H1 (cell line): ENCODE results near the gene GTF2IRD1. TPM values are rescaled to one million over a fixed set of nuclear protein-coding genes. Genes with fewer than 3 reads are reported as not detected.

Experiments used
- CTCF ChIA-PET: fragments of 300-600 bp; sonication (Branson Sonifier 250); formaldehyde crosslinking; loops from one replicate; lab custom pipeline; 2021; ENCODE audit not compliant: partially characterized antibody; lab: Charles Lee
- POLR2A ChIA-PET: fragments of 300-600 bp; sonication (Branson Sonifier 250); formaldehyde crosslinking; loops from one replicate; lab custom pipeline; 2021; ENCODE audit warnings: inconsistent platforms; ENCODE audit not compliant: partially characterized antibody; lab: Charles Lee
- DNase-seq, 2 experiments: peaks; one replicate each; pipeline versions ENCODE4 v3.0.0 to v3.0.0-alpha.2; 2010 to 2022; ENCODE audit warnings: low spot score in 2 of 2, low read depth in 1 of 2, mixed read lengths in 1 of 2
- FAIRE-seq: peaks from 2 replicates; lab custom pipeline; 2011; peaks lifted over from hg19 to GRCh38; lab: Jason Lieb, UNC
- H2AFZ ChIP-seq: 2 replicates; pipeline ENCODE4 v1.8.1; 2012; ENCODE audit warnings: low read length, inconsistent platforms
- H2AK5ac ChIP-seq: 2 replicates; pipeline ENCODE4 v1.6.1; 2013; ENCODE audit warnings: low read depth, low read length
- H2BK120ac ChIP-seq: replicated peaks from 2 replicates; pipeline ENCODE3; 2013; ENCODE audit warnings: low read depth, low read length, inconsistent platforms
- H2BK12ac ChIP-seq: 2 replicates; pipeline ENCODE4 v1.6.1; 2013; ENCODE audit warnings: low read depth, low read length
- H2BK15ac ChIP-seq: 2 replicates; pipeline ENCODE4 v1.6.1; 2013; ENCODE audit warnings: low read length
- H2BK20ac ChIP-seq: 2 replicates; pipeline ENCODE4 v1.6.1; 2013; ENCODE audit warnings: low read length
- H2BK5ac ChIP-seq: 2 replicates; pipeline ENCODE4 v1.6.1; 2013; ENCODE audit warnings: low read depth, low read length
- H3K14ac ChIP-seq: 2 replicates; pipeline ENCODE4 v1.6.1; 2013; ENCODE audit warnings: inconsistent platforms; ENCODE audit not compliant: insufficient read length
- H3K18ac ChIP-seq: 2 replicates; pipeline ENCODE4 v1.6.1; 2013; ENCODE audit warnings: low read length; ENCODE audit errors: extremely low read depth
- H3K23ac ChIP-seq: 2 replicates; pipeline ENCODE4 v1.6.1; 2013; ENCODE audit warnings: inconsistent platforms; ENCODE audit not compliant: insufficient read length
- H3K23me2 ChIP-seq: 2 replicates; pipeline ENCODE4 v1.6.1; 2013; ENCODE audit warnings: low read depth, low read length
- H3K27ac ChIP-seq: 2 replicates; pipeline ENCODE4 v1.6.1; 2011; ENCODE audit warnings: low read depth, low read length, inconsistent platforms
- H3K27me3 ChIP-seq, 4 experiments: replicated peaks in 1 of 4; 1 replicate in 1 of 4; 2 replicates in 3 of 4; pipeline versions ENCODE4 v1.6.1 to v1.8.1; 2011 to 2013; ENCODE audit warnings: low read length in 3 of 4, mild to moderate bottlenecking in 3 of 4, inconsistent platforms in 2 of 4, mixed read lengths in 2 of 4, moderate library complexity in 1 of 4; ENCODE audit not compliant: control insufficient read depth in 3 of 4, insufficient read depth in 3 of 4; ENCODE audit errors: extremely low read depth in 1 of 4
- H3K36me3 ChIP-seq, 4 experiments: 2 replicates each; pipeline versions ENCODE4 v1.6.1 to v1.8.1; 2011 to 2013; ENCODE audit warnings: mild to moderate bottlenecking in 4 of 4, low read length in 3 of 4, moderate library complexity in 2 of 4, control low read depth in 1 of 4, inconsistent platforms in 1 of 4; ENCODE audit not compliant: insufficient read depth in 4 of 4, control insufficient read depth in 2 of 4
- H3K4ac ChIP-seq: replicated peaks from 2 replicates; pipeline ENCODE3; 2013; ENCODE audit warnings: low read length, low read depth, mixed read lengths, inconsistent platforms; ENCODE audit not compliant: insufficient read length
- H3K4me1 ChIP-seq, 4 experiments: replicated peaks in 1 of 4; 1 replicate in 1 of 4; 2 replicates in 3 of 4; pipeline versions ENCODE4 v1.6.1 to v1.8.1; 2011 to 2013; ENCODE audit warnings: low read length in 3 of 4, inconsistent platforms in 2 of 4, mixed read lengths in 1 of 4; ENCODE audit not compliant: insufficient read depth in 4 of 4, control insufficient read depth in 3 of 4
- H3K4me2 ChIP-seq, 2 experiments: 2 replicates each; pipeline versions ENCODE4 v1.6.1 to v1.8.1; 2011 to 2013; ENCODE audit warnings: low read depth in 2 of 2, low read length in 2 of 2, control low read depth in 1 of 2, inconsistent platforms in 1 of 2, mild to moderate bottlenecking in 1 of 2; ENCODE audit not compliant: insufficient read depth in 1 of 2
- H3K4me3 ChIP-seq, 4 experiments: fragments of 200-600, 300-600 bp in 1 of 4; sonication (generic), shearing (Covaris generic), sonication (Bioruptor Twin) in 1 of 4; 2 replicates each; pipeline versions ENCODE4 v1.5.1 to v1.8.1; 2011 to 2016; ENCODE audit warnings: low read length in 4 of 4, low read depth in 3 of 4, control low read depth in 2 of 4, inconsistent platforms in 2 of 4, mild to moderate bottlenecking in 2 of 4, mixed read lengths in 1 of 4, moderate library complexity in 1 of 4; ENCODE audit not compliant: insufficient read depth in 2 of 4; ENCODE audit errors: extremely low read depth in 1 of 4
- H3K56ac ChIP-seq: replicated peaks from 2 replicates; pipeline ENCODE3; 2013; ENCODE audit warnings: low read depth, mild to moderate bottlenecking, mixed read lengths, low read length, inconsistent platforms; ENCODE audit not compliant: insufficient read length
- H3K79me1 ChIP-seq: 2 replicates; pipeline ENCODE4 v1.6.1; 2013; ENCODE audit warnings: low read depth, low read length, control low read depth
- H3K79me2 ChIP-seq, 2 experiments: 2 replicates each; pipeline versions ENCODE4 v1.6.1 to v1.8.1; 2012 to 2013; ENCODE audit warnings: low read length in 2 of 2, mild to moderate bottlenecking in 2 of 2, inconsistent platforms in 1 of 2; ENCODE audit not compliant: insufficient read depth in 2 of 2, control insufficient read depth in 1 of 2
- H3K9ac ChIP-seq, 4 experiments: replicated peaks in 1 of 4; 1 replicate in 1 of 4; 2 replicates in 3 of 4; pipeline versions ENCODE4 v1.6.1 to v1.8.1; 2011 to 2013; ENCODE audit warnings: low read depth in 3 of 4, low read length in 3 of 4, control low read depth in 2 of 4, mild to moderate bottlenecking in 2 of 4, moderate library complexity in 2 of 4, inconsistent platforms in 1 of 4; ENCODE audit errors: extremely low read depth in 1 of 4
- H3K9me3 ChIP-seq, 2 experiments: 2 replicates each; pipeline versions ENCODE4 v1.6.1 to v1.8.1; 2012 to 2013; ENCODE audit warnings: mild to moderate bottlenecking in 2 of 2, moderate library complexity in 2 of 2, control low read depth in 1 of 2, inconsistent platforms in 1 of 2, low read depth in 1 of 2, low read length in 1 of 2, mixed read lengths in 1 of 2; ENCODE audit not compliant: insufficient read depth in 2 of 2
- H4K20me1 ChIP-seq, 2 experiments: replicated peaks in 1 of 2; 2 replicates each; pipeline versions ENCODE3 to v1.8.1; 2011 to 2013; ENCODE audit warnings: inconsistent platforms in 2 of 2, low read length in 2 of 2, mild to moderate bottlenecking in 1 of 2; ENCODE audit not compliant: insufficient read depth in 2 of 2, control insufficient read depth in 1 of 2
- H4K5ac ChIP-seq: 2 replicates; pipeline ENCODE4 v1.6.1; 2013; ENCODE audit warnings: low read length, low read depth, mixed read lengths, inconsistent platforms; ENCODE audit not compliant: insufficient read length
- H4K8ac ChIP-seq: 2 replicates; pipeline ENCODE4 v1.8.0; 2013; ENCODE audit warnings: mild to moderate bottlenecking, moderate library complexity, low read length, inconsistent platforms; ENCODE audit not compliant: insufficient read depth; ENCODE audit errors: extremely low read depth
- H4K91ac ChIP-seq: replicated peaks from 2 replicates; pipeline ENCODE3; 2013; ENCODE audit warnings: low read length, mixed read lengths, inconsistent platforms; ENCODE audit not compliant: insufficient read length
- ATF3 ChIP-seq: IDR thresholded peaks from 2 replicates; pipeline ENCODE4 v1.6.1; 2011; ENCODE audit warnings: low read depth, mild to moderate bottlenecking, low read length; ENCODE audit not compliant: insufficient read depth
- CBX8 ChIP-seq: fragments of 300-800, 300-1000 bp; sonication (generic); IDR thresholded peaks from 2 replicates; pipeline ENCODE4 v1.7.1; 2016; ENCODE audit warnings: low read depth, low read length, borderline replicate concordance
- CREB1 ChIP-seq: IDR thresholded peaks from 2 replicates; pipeline ENCODE4 v1.6.1; 2012; ENCODE audit warnings: inconsistent platforms
- JUN ChIP-seq: IDR thresholded peaks from 2 replicates; pipeline ENCODE4 v1.6.1; 2011; ENCODE audit warnings: low read depth, mild to moderate bottlenecking, improper control_type of control experiment, low read length
- PHF8 ChIP-seq: fragments of 200-600 bp; sonication (generic); conservative IDR thresholded peaks from 2 replicates; pipeline ENCODE4 v1.7.1; 2012; ENCODE audit warnings: low read depth, mild to moderate bottlenecking, inconsistent platforms, low read length, moderate library complexity
- POLR2A ChIP-seq, 2 experiments: IDR thresholded peaks; 1 replicate in 1 of 2; 2 replicates in 1 of 2; pipeline ENCODE4 v1.6.1; 2011; ENCODE audit warnings: low read depth in 2 of 2, low read length in 2 of 2, mild to moderate bottlenecking in 2 of 2; ENCODE audit errors: control extremely low read depth in 1 of 2
- POLR2AphosphoS5 ChIP-seq: IDR thresholded peaks from 2 replicates; pipeline ENCODE4 v1.6.1; 2011; ENCODE audit warnings: low read depth, low read length
- SP1 ChIP-seq: IDR thresholded peaks from 2 replicates; pipeline ENCODE4 v1.6.1; 2011; ENCODE audit warnings: low read depth, low read length
- SRF ChIP-seq: IDR thresholded peaks from 2 replicates; pipeline ENCODE4 v1.6.1; 2011; ENCODE audit warnings: mild to moderate bottlenecking, low read depth, low read length, moderate library complexity
- WGBS, 2 experiments: shearing (Covaris generic) in 1 of 2; methylation state at CpG; one replicate each; pipeline versions ENCODE4 v1.1.6 to v1.1.7; 2013 to 2015; ENCODE audit warnings: low lambda C conversion rate in 2 of 2, mixed read lengths in 2 of 2, inconsistent platforms in 1 of 2, low coverage in 1 of 2, missing lambda C conversion rate in 1 of 2; ENCODE audit not compliant: insufficient replicate concordance in 2 of 2, insufficient coverage in 1 of 2, insufficient read length in 1 of 2; ENCODE audit errors: extremely low coverage in 1 of 2, missing lambda C conversion rate in 1 of 2; 5-methylcytosine and 5-hydroxymethylcytosine counted together
- polyA plus RNA-seq, 7 experiments: library from polyadenylated mRNA; depleted of rRNA in 3 of 7; stranded (reverse) in 5 of 7; unstranded in 2 of 7; fragments of >200 nt in 5 of 7; fragments of 200-250 nt in 2 of 7; gene quantifications; 1 replicate in 5 of 7; 2 replicates in 1 of 7; 4 replicates in 1 of 7; pipeline versions ENCODE4 v1.2.1 to v1.2.3, GENCODE V29; 2011 to 2013; ENCODE audit warnings: missing spikeins in 2 of 7, mixed read lengths in 2 of 7
- total RNA-seq: library from RNA; stranded (reverse); fragmentation: NEBNext Ultra II Directional; extraction: Animal tissue kit (Norgen Biotek cat#: 25700); gene quantifications from 2 replicates; pipeline ENCODE4 v1.2.1, GENCODE V29; 2021

Gene GTF2IRD1
- total and polyA plus RNA-seq, 2 of the 8 experiments (the other 6 are each of a cell fraction or from before 2014, with no cell fraction given) = 27.4 to 45.4 TPM

- WGBS, 2 experiments = 95% methylated on average over 6 of the region's 6 CpGs; no CpG with 5 or more reads in 1 of the 2 experiments
- Histone ChIP-seq H2BK120ac (no peak overlapping the region), H2AFZ (no peak overlapping the region), H3K4ac (no peak overlapping the region), H3K14ac (no peak overlapping the region), H3K4me3 (no peak overlapping the region), H4K5ac (no peak overlapping the region), H2BK15ac (no peak overlapping the region), H3K56ac (no peak overlapping the region), H3K79me1 (peaks cover 14% of the 10 kb centered on the region), H3K4me2 (no peak overlapping the region), H3K79me2 (peaks cover 0 to 30% of the 10 kb centered on the region in 2 experiments; a peak in 1 of 4 replicates), H2BK5ac (no peak overlapping the region), H2BK20ac (no peak overlapping the region), H3K36me3 (no peaks in the 10 kb centered on the region), H3K23me2 (peaks cover 6% of the 10 kb centered on the region), H4K91ac (no peak overlapping the region), H3K27me3 (no peaks in the 10 kb centered on the region; a peak in 1 of 7 replicates), H2AK5ac (no peak overlapping the region), H4K20me1 (peaks cover 5 to 15% of the 10 kb centered on the region in 2 experiments), H3K18ac (no peak overlapping the region), H3K9ac (no peak overlapping the region), H3K27ac (no peak overlapping the region), H3K4me1 (peaks cover 0 to 2% (median 0%) of the 10 kb centered on the region in 4 experiments; a peak in 2 of 7 replicates), H4K8ac (no peak overlapping the region; the same call in 1 of the 2 replicates), H2BK12ac (no peak overlapping the region), H3K23ac (no peak overlapping the region), H3K9me3 (no peaks in the 10 kb centered on the region)
- FAIRE-seq (no peak), DNase-seq (no peak)
- ChIA-PET CTCF (interaction anchor here (0.6 to 1.9 kb wide), 5 partner anchors 10 to 88 kb away, joined by 3 to 6 read pairs (median 3); no protein-coding TSS in a partner anchor), POLR2A (interaction anchor here (1.0 to 2.1 kb wide), 3 partner anchors 8 to 14 kb away, joined by 3 to 5 read pairs (median 4); no protein-coding TSS in a partner anchor)
- no peak for TF ChIP-seq POLR2A (IDR thresholded peaks at IDR 0.05; ENCODE audit: control extremely low read depth in 1 of 2, low read depth in 2 of 2, low read length in 2 of 2)
- TF ChIP-seq JUN = no peak
- TF ChIP-seq CBX8 = no peak
- TF ChIP-seq SRF = peak; percentile 71
- no peak for TF ChIP-seq PHF8
- TF ChIP-seq SP1 = no peak
- TF ChIP-seq CREB1 = no peak
- TF ChIP-seq POLR2AphosphoS5 = no peak
- no peak for TF ChIP-seq ATF3
These were observed 39.6 kb downstream of the GTF2IRD1 start for GRCh38 chr7:74493295-74493694.
